Right forelimb (tissue), 1 donor: ENCODE measurements around the gene HDHD5.
"Not testable (repeated sequence)": the region's sequence is repeated elsewhere in the genome, so short reads cannot be mapped to it uniquely, and the experiment has no call there.

Experiments used
- DNase-seq: peaks from one replicate; pipeline ENCODE4 v3.0.0-alpha.2; 2018

Gene HDHD5

GRCh38 chr22:17152971-17153370, 6.1 kb downstream of the HDHD5 start:
- DNase-seq = no peak

GRCh38 chr22:17152340-17152739, 6.7 kb downstream of the HDHD5 start:
- DNase-seq = peak; percentile 5

- no peak for DNase-seq
Observed at GRCh38 chr22:17149076-17149815, 9.8 kb downstream of the HDHD5 start.

GRCh38 chr22:17147458-17147857, 11.6 kb downstream of the HDHD5 start:
- not testable (repeated sequence) for DNase-seq

- DNase-seq = no peak
Observed at GRCh38 chr22:17145021-17145680, 13.9 kb downstream of the HDHD5 start.

GRCh38 chr22:17143826-17144225, 15.3 kb downstream of the HDHD5 start:
- DNase-seq = no peak

- no peak for DNase-seq
Observed at GRCh38 chr22:17143101-17143500, 16.0 kb downstream of the HDHD5 start.

- no peak for DNase-seq
Observed at GRCh38 chr22:17140826-17141766, 18.0 kb downstream of the HDHD5 start.

- DNase-seq = no peak
Observed at GRCh38 chr22:17140022-17140421, 19.1 kb downstream of the HDHD5 start.

GRCh38 chr22:17138513-17138912, 20.6 kb downstream of the HDHD5 start:
- DNase-seq = no peak

- no peak for DNase-seq
Observed at GRCh38 chr22:17137861-17138425, 21.1 kb downstream of the HDHD5 start.

GRCh38 chr22:17137170-17137569, 21.9 kb downstream of the HDHD5 start:
- DNase-seq = no peak

GRCh38 chr22:17135153-17135760, 23.8 kb downstream of the HDHD5 start:
- no peak for DNase-seq

- no peak for DNase-seq
Observed at GRCh38 chr22:17133137-17133536, 25.9 kb downstream of the HDHD5 start.

- DNase-seq = no peak
Observed at GRCh38 chr22:17132112-17132511, 27.0 kb downstream of the HDHD5 start.

GRCh38 chr22:17131686-17132085, 27.4 kb downstream of the HDHD5 start:
- no peak for DNase-seq

GRCh38 chr22:17130199-17130598, 28.9 kb downstream of the HDHD5 start:
- DNase-seq = no peak

- peak; percentile 67 for DNase-seq
Observed at GRCh38 chr22:17121233-17122195, 37.6 kb downstream of the HDHD5 start, which contains the start of gene TMEM121B. TSS of gene TMEM121B (minus strand) at chr22:17121360. CDS start at chr22:17121127, 233 bp downstream.

- no peak for DNase-seq
Observed at GRCh38 chr22:17120711-17121232, 38.3 kb downstream of the HDHD5 start.

GRCh38 chr22:17120281-17120680, 38.8 kb downstream of the HDHD5 start:
- DNase-seq = peak; percentile 74
